Panc1 (cell line): ENCODE measurements around the gene MAGI2. TPM values are rescaled to one million over a fixed set of nuclear protein-coding genes. Genes with fewer than 3 reads are reported as not detected.

ENCODE experiments used
- ATAC-seq: fragments of 200-7000 bp; cut with Tn5 transposase; 2 replicates; pipeline ENCODE4 v1.9.1; 2020; ENCODE audit warnings: mild to moderate bottlenecking, moderate library complexity
- BruUV-seq: library from RNA; stranded (reverse); fragments of 400-500 nt; replicated peaks from 2 replicates; lab custom pipeline; 2021; lab: Mats Ljungman, UMichigan
- CTCF ChIA-PET: fragments of 300-600 bp; sonication (Branson Sonifier 250); formaldehyde crosslinking; loops from one replicate; lab custom pipeline; 2022; ENCODE audit warnings: antibody characterized with exemption; lab: Charles Lee
- POLR2A ChIA-PET: fragments of 300-600 bp; sonication (Branson Sonifier 250); formaldehyde crosslinking; loops from one replicate; lab custom pipeline; 2022; ENCODE audit warnings: antibody characterized with exemption; lab: Charles Lee
- DNase-seq: peaks from one replicate; pipeline ENCODE4 v3.0.0-alpha.2; 2010; ENCODE audit warnings: low read depth, low spot score
- H3K27ac ChIP-seq: 2 replicates; pipeline ENCODE4 v1.5.1; 2011; ENCODE audit warnings: mild to moderate bottlenecking, low read length, inconsistent platforms
- H3K27me3 ChIP-seq: fragments of 200-500 bp; sonication (Bioruptor generic); 2 replicates; pipeline ENCODE4 v1.6.0; 2014; ENCODE audit warnings: low read length, inconsistent platforms; ENCODE audit not compliant: control insufficient read depth, insufficient read depth
- H3K36me3 ChIP-seq: fragments of 200-500 bp; sonication (Bioruptor generic); 2 replicates; pipeline ENCODE4 v1.5.1; 2014; ENCODE audit warnings: inconsistent platforms, mild to moderate bottlenecking, low read length, moderate library complexity; ENCODE audit not compliant: control insufficient read depth, insufficient read depth
- H3K4me1 ChIP-seq: 2 replicates; pipeline ENCODE4 v1.5.1; 2011; ENCODE audit warnings: inconsistent platforms, mild to moderate bottlenecking, low read length, moderate library complexity; ENCODE audit not compliant: control insufficient read depth, insufficient read depth
- H3K4me3 ChIP-seq, 2 experiments: 2 replicates each; pipeline ENCODE4 v1.5.1; 2011 to 2012; ENCODE audit warnings: low read depth in 2 of 2, low read length in 2 of 2, mild to moderate bottlenecking in 2 of 2, inconsistent platforms in 1 of 2, moderate library complexity in 1 of 2
- H3K9me3 ChIP-seq: fragments of 200-500 bp; sonication (Bioruptor generic); 2 replicates; pipeline ENCODE4 v1.5.1; 2014; ENCODE audit warnings: low read depth, mild to moderate bottlenecking, inconsistent platforms, low read length, moderate library complexity; ENCODE audit not compliant: control insufficient read depth, insufficient read depth
- CTCF ChIP-seq: fragments of 450-650 bp; IDR thresholded peaks from 2 replicates; pipeline ENCODE4 v1.5.1; 2017; ENCODE audit warnings: mild to moderate bottlenecking
- POLR2AphosphoS5 ChIP-seq: IDR thresholded peaks from 2 replicates; pipeline ENCODE4 v1.6.1; 2012; ENCODE audit warnings: mild to moderate bottlenecking, low read depth, low read length, moderate library complexity
- REST ChIP-seq, 2 experiments: IDR thresholded peaks; 2 replicates each; pipeline ENCODE4 v1.6.1; 2011 to 2012; ENCODE audit warnings: low read depth in 2 of 2, control low read depth in 1 of 2, low read length in 1 of 2, mild to moderate bottlenecking in 1 of 2, moderate library complexity in 1 of 2; ENCODE audit not compliant: insufficient read depth in 1 of 2
- SIN3A ChIP-seq: IDR thresholded peaks from 2 replicates; pipeline ENCODE4 v1.6.1; 2012; ENCODE audit warnings: low read depth, mild to moderate bottlenecking, low read length, moderate library complexity, borderline replicate concordance; ENCODE audit not compliant: insufficient read depth
- TCF7L2 ChIP-seq: IDR thresholded peaks from 2 replicates; pipeline ENCODE4 v1.6.1; 2011; ENCODE audit warnings: mild to moderate bottlenecking, low read depth, low read length, inconsistent platforms
- in situ Hi-C: cut with HindIII; loops from 2 replicates; pipeline ENCODE4 v1.10.0; 2016; ENCODE audit warnings: low sequenced_read_pairs, low pct_unique_long_range_greater_than_20kb
- intact Hi-C: fragments of 100-400 bp; cut with micrococcal nuclease; formaldehyde crosslinking; loops from one replicate; pipeline ENCODE4 v1.10.0; 2022; ENCODE audit not compliant: unreplicated experiment
- total RNA-seq: library from RNA; stranded (reverse); gene quantifications from one replicate; pipeline ENCODE4 v1.2.1, GENCODE V29; 2021; ENCODE audit not compliant: unreplicated experiment

MAGI2 gene
- total RNA-seq, 1 experiment from 2014 or later: 5.4 TPM

GRCh38 chr7:79142706-79143105, 310.8 kb downstream of the MAGI2 start:
- no peak for TF ChIP-seq CTCF
- TF ChIP-seq POLR2AphosphoS5: no peak
- TF ChIP-seq SIN3A: no peak
- no peak for TF ChIP-seq REST (IDR thresholded peaks at IDR 0.05; ENCODE audit: insufficient read depth in 1 of 2, low read depth in 2 of 2, low read length in 1 of 2)
- TF ChIP-seq TCF7L2: no peak
- CTCF ChIA-PET: no interaction called here
- no peaks in the 10 kb centered on the region for H3K4me1 ChIP-seq

GRCh38 chr7:79141252-79141651, 312.2 kb downstream of the MAGI2 start:
- no peaks in the 10 kb centered on the region for H3K4me1 ChIP-seq
- H3K4me3 ChIP-seq: no peak overlapping the region
- intact Hi-C loops (no loop called here), in situ Hi-C loops (no loop called here)
- H3K36me3 ChIP-seq: no peaks in the 10 kb centered on the region
- H3K27me3 ChIP-seq: no peaks in the 10 kb centered on the region
- no peak for DNase-seq
- H3K9me3 ChIP-seq: no peaks in the 10 kb centered on the region
- no peak for TF ChIP-seq TCF7L2
- TF ChIP-seq SIN3A: no peak
- no peak for TF ChIP-seq CTCF
- TF ChIP-seq REST (IDR thresholded peaks at IDR 0.05; ENCODE audit: insufficient read depth in 1 of 2, low read depth in 2 of 2, low read length in 1 of 2): no peak
- no peak for TF ChIP-seq POLR2AphosphoS5
- ChIA-PET CTCF (no interaction called here), POLR2A (interaction anchor here (0.7 kb wide), 1 partner anchor 449 kb away, joined by 3 read pairs; no protein-coding TSS in a partner anchor)
- no peak overlapping the region for H3K27ac ChIP-seq
- no TSS peak for BruUV-seq
- no peak for ATAC-seq

More at GRCh38 chr7:79142706-79143105, 310.8 kb downstream of the MAGI2 start:
- Histone ChIP-seq H3K27ac (no peak overlapping the region), H3K36me3 (no peaks in the 10 kb centered on the region), H3K9me3 (no peaks in the 10 kb centered on the region), H3K4me3 (no peak overlapping the region), H3K27me3 (no peaks in the 10 kb centered on the region)
- intact Hi-C loops: no loop called here
- ATAC-seq (no peak), DNase-seq (no peak)
- POLR2A ChIA-PET: no interaction called here
- in situ Hi-C loops: no loop called here
- no TSS peak for BruUV-seq
